H1 (cell line): Measurements from ENCODE around the gene NFIA. TPM values are rescaled to one million over a fixed set of nuclear protein-coding genes. Genes with fewer than 3 reads are reported as not detected.

ENCODE experiments used
- CTCF ChIA-PET: fragments of 300-600 bp; sonication (Branson Sonifier 250); formaldehyde crosslinking; loops from one replicate; lab custom pipeline; 2021; ENCODE audit not compliant: partially characterized antibody; lab: Charles Lee
- POLR2A ChIA-PET: fragments of 300-600 bp; sonication (Branson Sonifier 250); formaldehyde crosslinking; loops from one replicate; lab custom pipeline; 2021; ENCODE audit warnings: inconsistent platforms; ENCODE audit not compliant: partially characterized antibody; lab: Charles Lee
- DNase-seq, 2 experiments: peaks; one replicate each; pipeline versions ENCODE4 v3.0.0 to v3.0.0-alpha.2; 2010 to 2022; ENCODE audit warnings: low spot score in 2 of 2, low read depth in 1 of 2, mixed read lengths in 1 of 2
- FAIRE-seq: peaks from 2 replicates; lab custom pipeline; 2011; peaks lifted over from hg19 to GRCh38; lab: Jason Lieb, UNC
- H2AFZ ChIP-seq: 2 replicates; pipeline ENCODE4 v1.8.1; 2012; ENCODE audit warnings: low read length, inconsistent platforms
- H2AK5ac ChIP-seq: 2 replicates; pipeline ENCODE4 v1.6.1; 2013; ENCODE audit warnings: low read depth, low read length
- H2BK120ac ChIP-seq: replicated peaks from 2 replicates; pipeline ENCODE3; 2013; ENCODE audit warnings: low read depth, low read length, inconsistent platforms
- H2BK12ac ChIP-seq: 2 replicates; pipeline ENCODE4 v1.6.1; 2013; ENCODE audit warnings: low read depth, low read length
- H2BK15ac ChIP-seq: 2 replicates; pipeline ENCODE4 v1.6.1; 2013; ENCODE audit warnings: low read length
- H2BK20ac ChIP-seq: 2 replicates; pipeline ENCODE4 v1.6.1; 2013; ENCODE audit warnings: low read length
- H2BK5ac ChIP-seq: 2 replicates; pipeline ENCODE4 v1.6.1; 2013; ENCODE audit warnings: low read depth, low read length
- H3K14ac ChIP-seq: 2 replicates; pipeline ENCODE4 v1.6.1; 2013; ENCODE audit warnings: inconsistent platforms; ENCODE audit not compliant: insufficient read length
- H3K18ac ChIP-seq: 2 replicates; pipeline ENCODE4 v1.6.1; 2013; ENCODE audit warnings: low read length; ENCODE audit errors: extremely low read depth
- H3K23ac ChIP-seq: 2 replicates; pipeline ENCODE4 v1.6.1; 2013; ENCODE audit warnings: inconsistent platforms; ENCODE audit not compliant: insufficient read length
- H3K23me2 ChIP-seq: 2 replicates; pipeline ENCODE4 v1.6.1; 2013; ENCODE audit warnings: low read depth, low read length
- H3K27ac ChIP-seq: 2 replicates; pipeline ENCODE4 v1.6.1; 2011; ENCODE audit warnings: low read depth, low read length, inconsistent platforms
- H3K27me3 ChIP-seq, 4 experiments: replicated peaks in 1 of 4; 1 replicate in 1 of 4; 2 replicates in 3 of 4; pipeline versions ENCODE4 v1.6.1 to v1.8.1; 2011 to 2013; ENCODE audit warnings: low read length in 3 of 4, mild to moderate bottlenecking in 3 of 4, inconsistent platforms in 2 of 4, mixed read lengths in 2 of 4, moderate library complexity in 1 of 4; ENCODE audit not compliant: control insufficient read depth in 3 of 4, insufficient read depth in 3 of 4; ENCODE audit errors: extremely low read depth in 1 of 4
- H3K36me3 ChIP-seq, 4 experiments: 2 replicates each; pipeline versions ENCODE4 v1.6.1 to v1.8.1; 2011 to 2013; ENCODE audit warnings: mild to moderate bottlenecking in 4 of 4, low read length in 3 of 4, moderate library complexity in 2 of 4, control low read depth in 1 of 4, inconsistent platforms in 1 of 4; ENCODE audit not compliant: insufficient read depth in 4 of 4, control insufficient read depth in 2 of 4
- H3K4ac ChIP-seq: replicated peaks from 2 replicates; pipeline ENCODE3; 2013; ENCODE audit warnings: low read length, low read depth, mixed read lengths, inconsistent platforms; ENCODE audit not compliant: insufficient read length
- H3K4me1 ChIP-seq, 4 experiments: replicated peaks in 1 of 4; 1 replicate in 1 of 4; 2 replicates in 3 of 4; pipeline versions ENCODE4 v1.6.1 to v1.8.1; 2011 to 2013; ENCODE audit warnings: low read length in 3 of 4, inconsistent platforms in 2 of 4, mixed read lengths in 1 of 4; ENCODE audit not compliant: insufficient read depth in 4 of 4, control insufficient read depth in 3 of 4
- H3K4me2 ChIP-seq, 2 experiments: 2 replicates each; pipeline versions ENCODE4 v1.6.1 to v1.8.1; 2011 to 2013; ENCODE audit warnings: low read depth in 2 of 2, low read length in 2 of 2, control low read depth in 1 of 2, inconsistent platforms in 1 of 2, mild to moderate bottlenecking in 1 of 2; ENCODE audit not compliant: insufficient read depth in 1 of 2
- H3K4me3 ChIP-seq, 4 experiments: fragments of 200-600, 300-600 bp in 1 of 4; sonication (generic), shearing (Covaris generic), sonication (Bioruptor Twin) in 1 of 4; 2 replicates each; pipeline versions ENCODE4 v1.5.1 to v1.8.1; 2011 to 2016; ENCODE audit warnings: low read length in 4 of 4, low read depth in 3 of 4, control low read depth in 2 of 4, inconsistent platforms in 2 of 4, mild to moderate bottlenecking in 2 of 4, mixed read lengths in 1 of 4, moderate library complexity in 1 of 4; ENCODE audit not compliant: insufficient read depth in 2 of 4; ENCODE audit errors: extremely low read depth in 1 of 4
- H3K56ac ChIP-seq: replicated peaks from 2 replicates; pipeline ENCODE3; 2013; ENCODE audit warnings: low read depth, mild to moderate bottlenecking, mixed read lengths, low read length, inconsistent platforms; ENCODE audit not compliant: insufficient read length
- H3K79me1 ChIP-seq: 2 replicates; pipeline ENCODE4 v1.6.1; 2013; ENCODE audit warnings: low read depth, low read length, control low read depth
- H3K79me2 ChIP-seq, 2 experiments: 2 replicates each; pipeline versions ENCODE4 v1.6.1 to v1.8.1; 2012 to 2013; ENCODE audit warnings: low read length in 2 of 2, mild to moderate bottlenecking in 2 of 2, inconsistent platforms in 1 of 2; ENCODE audit not compliant: insufficient read depth in 2 of 2, control insufficient read depth in 1 of 2
- H3K9ac ChIP-seq, 4 experiments: replicated peaks in 1 of 4; 1 replicate in 1 of 4; 2 replicates in 3 of 4; pipeline versions ENCODE4 v1.6.1 to v1.8.1; 2011 to 2013; ENCODE audit warnings: low read depth in 3 of 4, low read length in 3 of 4, control low read depth in 2 of 4, mild to moderate bottlenecking in 2 of 4, moderate library complexity in 2 of 4, inconsistent platforms in 1 of 4; ENCODE audit errors: extremely low read depth in 1 of 4
- H3K9me3 ChIP-seq, 2 experiments: 2 replicates each; pipeline versions ENCODE4 v1.6.1 to v1.8.1; 2012 to 2013; ENCODE audit warnings: mild to moderate bottlenecking in 2 of 2, moderate library complexity in 2 of 2, control low read depth in 1 of 2, inconsistent platforms in 1 of 2, low read depth in 1 of 2, low read length in 1 of 2, mixed read lengths in 1 of 2; ENCODE audit not compliant: insufficient read depth in 2 of 2
- H4K20me1 ChIP-seq, 2 experiments: replicated peaks in 1 of 2; 2 replicates each; pipeline versions ENCODE3 to v1.8.1; 2011 to 2013; ENCODE audit warnings: inconsistent platforms in 2 of 2, low read length in 2 of 2, mild to moderate bottlenecking in 1 of 2; ENCODE audit not compliant: insufficient read depth in 2 of 2, control insufficient read depth in 1 of 2
- H4K5ac ChIP-seq: 2 replicates; pipeline ENCODE4 v1.6.1; 2013; ENCODE audit warnings: low read length, low read depth, mixed read lengths, inconsistent platforms; ENCODE audit not compliant: insufficient read length
- H4K8ac ChIP-seq: 2 replicates; pipeline ENCODE4 v1.8.0; 2013; ENCODE audit warnings: mild to moderate bottlenecking, moderate library complexity, low read length, inconsistent platforms; ENCODE audit not compliant: insufficient read depth; ENCODE audit errors: extremely low read depth
- H4K91ac ChIP-seq: replicated peaks from 2 replicates; pipeline ENCODE3; 2013; ENCODE audit warnings: low read length, mixed read lengths, inconsistent platforms; ENCODE audit not compliant: insufficient read length
- ATF3 ChIP-seq: IDR thresholded peaks from 2 replicates; pipeline ENCODE4 v1.6.1; 2011; ENCODE audit warnings: low read depth, mild to moderate bottlenecking, low read length; ENCODE audit not compliant: insufficient read depth
- CBX8 ChIP-seq: fragments of 300-800, 300-1000 bp; sonication (generic); IDR thresholded peaks from 2 replicates; pipeline ENCODE4 v1.7.1; 2016; ENCODE audit warnings: low read depth, low read length, borderline replicate concordance
- CEBPB ChIP-seq: IDR thresholded peaks from 2 replicates; pipeline ENCODE4 v1.6.1; 2012; ENCODE audit warnings: low read depth, low read length
- CHD2 ChIP-seq: IDR thresholded peaks from 2 replicates; pipeline ENCODE4 v1.6.1; 2012; ENCODE audit warnings: low read length, improper control_type of control experiment
- HDAC2 ChIP-seq, 2 experiments: fragments of 300-600 bp in 1 of 2; sonication (generic) in 1 of 2; IDR thresholded peaks; 2 replicates each; pipeline ENCODE4 v1.6.1; 2011 to 2012; ENCODE audit warnings: low read depth in 2 of 2, low read length in 2 of 2, mild to moderate bottlenecking in 2 of 2, moderate library complexity in 2 of 2, borderline replicate concordance in 1 of 2, inconsistent platforms in 1 of 2
- KDM5A ChIP-seq: fragments of 200-600 bp; IDR thresholded peaks from 2 replicates; pipeline ENCODE4 v1.7.1; 2012; ENCODE audit warnings: mild to moderate bottlenecking, low read length, inconsistent platforms, mixed read lengths
- NRF1 ChIP-seq: IDR thresholded peaks from 2 replicates; pipeline ENCODE4 v1.6.1; 2011; ENCODE audit warnings: mild to moderate bottlenecking, low read depth, low read length, improper control_type of control experiment
- RNF2 ChIP-seq: fragments of 200-900, 300-1000 bp; sonication (generic); IDR thresholded peaks from 2 replicates; pipeline ENCODE4 v1.7.1; 2016; ENCODE audit warnings: borderline replicate concordance, low read depth, mild to moderate bottlenecking, antibody characterized with exemption, low read length; ENCODE audit not compliant: poor library complexity, severe bottlenecking; ENCODE audit errors: missing control alignments
- SIN3A ChIP-seq, 2 experiments: IDR thresholded peaks in 1 of 2; conservative IDR thresholded peaks in 1 of 2; 2 replicates each; pipeline ENCODE4 v1.6.1; 2011 to 2012; ENCODE audit warnings: low read length in 2 of 2, improper control_type of control experiment in 1 of 2, low read depth in 1 of 2, mild to moderate bottlenecking in 1 of 2
- TAF7 ChIP-seq: optimal IDR thresholded peaks from 2 replicates; pipeline ENCODE3; 2011; ENCODE audit warnings: low read depth, mild to moderate bottlenecking, inconsistent platforms, low read length, moderate library complexity, borderline replicate concordance
- TEAD4 ChIP-seq: IDR thresholded peaks from 2 replicates; pipeline ENCODE4 v1.6.1; 2012; ENCODE audit warnings: low read depth, low read length, inconsistent platforms, mixed read lengths
- USF2 ChIP-seq: IDR thresholded peaks from 2 replicates; pipeline ENCODE4 v1.6.1; 2011; ENCODE audit warnings: low read length, improper control_type of control experiment
- whole genome bisulfite sequencing, 2 experiments: shearing (Covaris generic) in 1 of 2; methylation state at CpG; one replicate each; pipeline versions ENCODE4 v1.1.6 to v1.1.7; 2013 to 2015; ENCODE audit warnings: low lambda C conversion rate in 2 of 2, mixed read lengths in 2 of 2, inconsistent platforms in 1 of 2, low coverage in 1 of 2, missing lambda C conversion rate in 1 of 2; ENCODE audit not compliant: insufficient replicate concordance in 2 of 2, insufficient coverage in 1 of 2, insufficient read length in 1 of 2; ENCODE audit errors: extremely low coverage in 1 of 2, missing lambda C conversion rate in 1 of 2; 5-methylcytosine and 5-hydroxymethylcytosine counted together
- polyA plus RNA-seq, 7 experiments: library from polyadenylated mRNA; depleted of rRNA in 3 of 7; stranded (reverse) in 5 of 7; unstranded in 2 of 7; fragments of >200 nt in 5 of 7; fragments of 200-250 nt in 2 of 7; gene quantifications; 1 replicate in 5 of 7; 2 replicates in 1 of 7; 4 replicates in 1 of 7; pipeline versions ENCODE4 v1.2.1 to v1.2.3, GENCODE V29; 2011 to 2013; ENCODE audit warnings: missing spikeins in 2 of 7, mixed read lengths in 2 of 7
- total RNA-seq: library from RNA; stranded (reverse); fragmentation: NEBNext Ultra II Directional; extraction: Animal tissue kit (Norgen Biotek cat#: 25700); gene quantifications from 2 replicates; pipeline ENCODE4 v1.2.1, GENCODE V29; 2021

Gene NFIA
- total and polyA plus RNA-seq, 2 of the 8 experiments (the other 6 are each of a cell fraction or from before 2014, with no cell fraction given), result 1.8 to 2.3 TPM

- CTCF ChIA-PET, result interaction anchor here (1.1 kb wide), 1 partner anchor 52 kb away, joined by 5 read pairs; no protein-coding TSS in a partner anchor
- TF ChIP-seq ATF3 (no peak), SIN3A (conservative IDR thresholded peaks at IDR 0.05 in 1 of 2, IDR thresholded peaks at IDR 0.05 in 1 of 2; ENCODE audit: low read depth in 1 of 2, low read length in 2 of 2) (no peak), NRF1 (no peak), TEAD4 (no peak), KDM5A (no peak), CEBPB (no peak), HDAC2 (IDR thresholded peaks at IDR 0.05; ENCODE audit: borderline replicate concordance in 1 of 2, low read depth in 2 of 2, low read length in 2 of 2) (no peak), TAF7 (no peak), RNF2 (no peak), CBX8 (no peak), USF2 (no peak), CHD2 (no peak)
Measured at GRCh38 chr1:61182480-61182879, 100.1 kb downstream of the NFIA start.

More at GRCh38 chr1:61182480-61182879, 100.1 kb downstream of the NFIA start:
- POLR2A ChIA-PET, result no interaction called here
- H3K4ac ChIP-seq, result no peak overlapping the region
- no peak overlapping the region for H3K9ac ChIP-seq
- no peak overlapping the region for H3K4me2 ChIP-seq
- no peak overlapping the region for H2BK5ac ChIP-seq
- no peak overlapping the region for H2BK120ac ChIP-seq
- no peak overlapping the region for H3K4me3 ChIP-seq
- DNase-seq (no peak), FAIRE-seq (no peak)
- H3K79me2 ChIP-seq, result no peaks in the 10 kb centered on the region
- H2BK12ac ChIP-seq, result no peak overlapping the region
- H3K9me3 ChIP-seq, result no peaks in the 10 kb centered on the region
- H3K56ac ChIP-seq, result no peak overlapping the region
- no peak overlapping the region for H2BK20ac ChIP-seq
- no peak overlapping the region for H2BK15ac ChIP-seq
- no peak overlapping the region for H2AK5ac ChIP-seq
- no peak overlapping the region for H3K23ac ChIP-seq
- H3K23me2 ChIP-seq, result no peaks in the 10 kb centered on the region
- H3K14ac ChIP-seq, result no peak overlapping the region
- H3K27ac ChIP-seq, result no peak overlapping the region
- peaks cover 0 to 4% (median 0%) of the 10 kb centered on the region in 4 experiments; a peak in 2 of 7 replicates for H3K4me1 ChIP-seq
- no peak overlapping the region for H4K8ac ChIP-seq
- no peaks in the 10 kb centered on the region for H3K36me3 ChIP-seq
- no peak overlapping the region for H2AFZ ChIP-seq
- H4K20me1 ChIP-seq, result no peaks in the 10 kb centered on the region
- no peak overlapping the region for H4K5ac ChIP-seq
- no peaks in the 10 kb centered on the region for H3K79me1 ChIP-seq
- no peaks in the 10 kb centered on the region; a peak in 1 of 7 replicates for H3K27me3 ChIP-seq
- H3K18ac ChIP-seq, result no peak overlapping the region
- H4K91ac ChIP-seq, result no peak overlapping the region
- WGBS, 2 experiments, result 92% methylated on average over 3 of the region's 3 CpGs; no CpG with 5 or more reads in 1 of the 2 experiments
